Naive B cell (primary cell): Measurements from ENCODE around the gene SEMA3G. TPM values are rescaled to one million over a fixed set of nuclear protein-coding genes. Genes with fewer than 3 reads are reported as not detected.
A peak's percentile ranks its signal among the peaks of the same experiment; 100 is the strongest.

Experiments used
- ATAC-seq, 2 donors: fragments of 150-1000 bp; cut with Tn5 transposase; 2 replicates each; pipeline ENCODE4 v1.10.0; 2021; ENCODE audit warnings: low read depth in 2 of 2, mild to moderate bottlenecking in 2 of 2, moderate library complexity in 2 of 2
- DNase-seq: peaks from one replicate; pipeline ENCODE4 v3.0.0; 2022
- H3K27ac Mint-ChIP-seq, 6 donors: one replicate each; pipeline ENCODE4 v1.8.0; 2020 to 2022; ENCODE audit warnings: mild to moderate bottlenecking in 6 of 6, mixed read lengths in 6 of 6, moderate library complexity in 5 of 6, inconsistent platforms in 2 of 6
- H3K27me3 Mint-ChIP-seq, 3 donors: one replicate each; pipeline ENCODE4 v1.8.0; 2021 to 2022; ENCODE audit warnings: mixed read lengths in 3 of 3, mild to moderate bottlenecking in 1 of 3
- H3K36me3 Mint-ChIP-seq, 2 donors: one replicate each; pipeline ENCODE4 v1.8.0; 2020 to 2022; ENCODE audit warnings: mixed read lengths in 2 of 2, inconsistent platforms in 1 of 2, mild to moderate bottlenecking in 1 of 2
- H3K4me1 Mint-ChIP-seq, 3 donors: one replicate each; pipeline ENCODE4 v1.8.0; 2020 to 2022; ENCODE audit warnings: mixed read lengths in 3 of 3, inconsistent platforms in 1 of 3, mild to moderate bottlenecking in 1 of 3, moderate library complexity in 1 of 3
- H3K4me3 Mint-ChIP-seq, 8 donors: one replicate each; pipeline ENCODE4 v1.8.0; 2020 to 2022; ENCODE audit warnings: mild to moderate bottlenecking in 8 of 8, mixed read lengths in 8 of 8, moderate library complexity in 8 of 8, inconsistent platforms in 2 of 8
- H3K9me3 Mint-ChIP-seq, 7 donors: one replicate each; pipeline ENCODE4 v1.8.0; 2020 to 2022; ENCODE audit warnings: mixed read lengths in 7 of 7, mild to moderate bottlenecking in 5 of 7, inconsistent platforms in 2 of 7, moderate library complexity in 1 of 7
- polyA plus RNA-seq, 6 donors: library from polyadenylated mRNA; unstranded; fragments of 300-500 nt; fragmentation: Illumina TruSeq; gene quantifications; one replicate each; pipeline ENCODE4 v1.2.3, GENCODE V29; 2021; ENCODE audit warnings: low read depth in 6 of 6

The SEMA3G gene
- polyA plus RNA-seq, 6 donors from 2014 or later: not detected

DNA sequence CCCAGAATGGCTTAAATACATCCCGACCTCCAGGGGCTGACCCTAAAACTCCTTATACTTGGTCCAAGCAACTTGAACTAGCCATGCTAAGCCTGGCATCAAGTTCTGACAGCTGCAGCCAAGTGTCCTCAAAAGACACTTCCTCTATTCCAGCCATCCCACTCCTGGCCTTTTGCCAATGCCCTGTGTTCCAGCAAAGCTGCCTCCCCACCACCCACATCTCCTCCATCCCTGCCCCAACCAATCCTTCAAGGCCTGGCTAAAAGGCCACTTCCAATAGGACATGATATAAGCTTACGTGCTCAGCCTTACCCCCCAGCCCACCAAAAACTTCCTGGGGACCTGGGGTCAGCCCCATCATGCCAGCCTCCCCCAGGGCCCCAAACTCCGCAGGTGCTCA lies 40.9 kb downstream of the SEMA3G start:
- DNase-seq: no peak
- H3K27ac Mint-ChIP-seq: peak overlapping the region in 2 of 6 donors; percentile 44 to 63
- no peaks in the 10 kb centered on the region for H3K27me3 Mint-ChIP-seq
- peaks cover 0 to 22% of the 10 kb centered on the region in 2 donors for H3K36me3 Mint-ChIP-seq
- H3K9me3 Mint-ChIP-seq: no peaks in the 10 kb centered on the region
- ATAC-seq: no peak
- no peak overlapping the region for H3K4me3 Mint-ChIP-seq
- peaks cover 9 to 14% (median 14%) of the 10 kb centered on the region in 3 donors for H3K4me1 Mint-ChIP-seq

DNA sequence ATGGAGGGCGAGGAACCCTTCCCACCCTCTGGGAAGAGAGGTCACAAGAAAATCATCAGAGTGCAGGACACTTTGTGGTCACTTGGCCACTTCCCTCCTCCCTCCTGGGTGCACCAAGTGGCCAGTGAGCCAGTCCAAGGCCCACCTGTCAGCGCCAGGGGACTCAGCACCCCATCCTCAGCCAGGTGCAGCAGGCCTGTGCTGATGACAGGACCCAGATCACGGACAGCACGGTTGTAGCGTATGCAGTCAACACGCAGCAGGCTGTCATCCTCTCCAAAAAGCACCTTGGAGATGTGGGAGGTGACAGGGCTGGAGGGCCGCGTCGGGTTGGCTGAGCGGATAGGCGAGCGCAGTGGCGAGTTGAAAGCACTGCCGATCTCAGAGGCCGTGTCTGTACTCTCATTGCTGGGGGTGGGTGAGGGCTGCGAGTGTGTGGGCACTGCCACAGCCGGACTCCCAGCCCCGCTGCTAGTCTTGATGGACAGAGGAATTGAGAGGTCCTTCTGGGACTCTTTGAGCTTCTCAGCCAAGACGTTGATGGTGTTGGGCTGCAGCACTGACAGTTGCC lies 41.5 kb downstream of the SEMA3G start:
- DNase-seq (no peak), ATAC-seq (no peak)
- Mint-ChIP-seq H3K4me3 (no peak overlapping the region), H3K27me3 (no peaks in the 10 kb centered on the region), H3K4me1 (peaks cover 3 to 8% (median 8%) of the 10 kb centered on the region in 3 donors), H3K36me3 (peaks cover 0 to 17% of the 10 kb centered on the region in 2 donors), H3K9me3 (no peaks in the 10 kb centered on the region), H3K27ac (peak overlapping the region in 1 of 6 donors; percentile 72)

DNA sequence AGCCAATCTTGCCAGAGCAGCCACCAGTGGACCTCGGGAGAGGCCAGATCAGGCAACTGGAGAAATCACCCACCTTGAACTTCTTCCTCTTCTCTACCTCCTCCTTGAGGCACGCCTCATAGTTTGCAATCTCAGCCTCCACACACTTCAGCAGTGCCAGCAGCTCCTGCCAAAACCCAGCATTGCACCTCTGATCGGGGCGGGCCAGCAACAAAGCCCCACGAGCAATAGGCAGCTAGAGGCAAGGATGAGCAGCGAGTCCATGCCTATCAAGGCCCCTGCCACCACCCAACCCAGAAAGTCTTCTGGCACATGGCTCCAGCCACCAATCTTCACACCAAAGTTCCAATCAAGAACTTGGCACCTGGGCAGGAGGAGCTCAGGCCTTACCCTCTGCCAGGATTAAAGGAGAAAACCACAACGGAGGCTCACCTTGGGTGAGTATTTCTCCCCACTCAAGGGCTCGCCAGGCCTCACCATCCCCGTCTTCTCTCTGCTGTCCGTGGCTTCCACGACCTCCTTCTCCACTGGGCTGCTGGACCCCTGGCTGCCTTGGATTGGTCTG lies 42.1 kb downstream of the SEMA3G start:
- peaks cover 0 to 2% (median 2%) of the 10 kb centered on the region in 3 donors for H3K4me1 Mint-ChIP-seq
- peak overlapping the region in 2 of 6 donors; percentile 20 to 72 for H3K27ac Mint-ChIP-seq
- peak overlapping the region in 1 of 8 donors; percentile 13 for H3K4me3 Mint-ChIP-seq
- no peaks in the 10 kb centered on the region for H3K9me3 Mint-ChIP-seq
- no peaks in the 10 kb centered on the region for H3K27me3 Mint-ChIP-seq
- ATAC-seq: no peak
- DNase-seq: no peak
- peaks cover 0 to 12% of the 10 kb centered on the region in 2 donors for H3K36me3 Mint-ChIP-seq

DNA sequence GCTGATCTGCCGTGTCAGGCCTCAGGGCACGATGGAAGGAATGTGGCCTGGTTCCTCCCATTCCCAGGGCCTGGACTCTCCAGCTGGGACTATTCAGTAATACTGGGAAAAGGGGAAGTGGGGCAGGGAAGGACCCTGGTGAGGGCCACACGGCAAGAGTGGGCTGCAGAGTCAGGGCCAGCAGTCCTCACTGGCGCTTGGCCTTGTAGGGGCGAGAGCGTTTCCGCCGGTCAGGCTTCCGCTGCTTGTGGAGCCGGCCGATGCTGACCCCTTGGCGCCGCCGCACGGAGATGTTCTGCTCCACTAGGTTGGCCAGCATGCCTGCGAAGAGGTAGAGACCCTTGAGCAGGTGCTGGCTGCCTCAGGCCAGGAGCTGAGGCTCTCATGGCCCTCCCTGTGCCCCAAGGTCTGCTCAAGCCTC lies 42.8 kb downstream of the SEMA3G start:
- Mint-ChIP-seq H3K36me3 (peaks cover 0 to 12% of the 10 kb centered on the region in 2 donors), H3K4me3 (no peak overlapping the region)
- no peak for ATAC-seq

GRCh38 chr3:52401551-52401950 lies 43.4 kb downstream of the SEMA3G start:
- no peak for ATAC-seq
- Mint-ChIP-seq H3K27ac (peak overlapping the region in 1 of 6 donors; percentile 70), H3K27me3 (no peaks in the 10 kb centered on the region), H3K9me3 (no peaks in the 10 kb centered on the region), H3K4me3 (no peak overlapping the region), H3K4me1 (no peaks in the 10 kb centered on the region), H3K36me3 (peaks cover 0 to 12% of the 10 kb centered on the region in 2 donors)
- no peak for DNase-seq

More for the DNA sequence above, 42.8 kb downstream of the SEMA3G start:
- Mint-ChIP-seq H3K9me3 (no peaks in the 10 kb centered on the region), H3K27me3 (no peaks in the 10 kb centered on the region), H3K4me1 (no peaks in the 10 kb centered on the region), H3K27ac (no peak overlapping the region)
- DNase-seq: no peak

GRCh38 chr3:52401021-52401420 lies 43.9 kb downstream of the SEMA3G start:
- peak overlapping the region in 3 of 6 donors; percentile 14 to 92 (median 76) for H3K27ac Mint-ChIP-seq
- H3K9me3 Mint-ChIP-seq: no peaks in the 10 kb centered on the region
- peaks cover 0 to 12% of the 10 kb centered on the region in 2 donors for H3K36me3 Mint-ChIP-seq
- DNase-seq (no peak), ATAC-seq (no peak)
- H3K4me3 Mint-ChIP-seq: no peak overlapping the region
- H3K4me1 Mint-ChIP-seq: no peaks in the 10 kb centered on the region
- H3K27me3 Mint-ChIP-seq: no peaks in the 10 kb centered on the region

DNA sequence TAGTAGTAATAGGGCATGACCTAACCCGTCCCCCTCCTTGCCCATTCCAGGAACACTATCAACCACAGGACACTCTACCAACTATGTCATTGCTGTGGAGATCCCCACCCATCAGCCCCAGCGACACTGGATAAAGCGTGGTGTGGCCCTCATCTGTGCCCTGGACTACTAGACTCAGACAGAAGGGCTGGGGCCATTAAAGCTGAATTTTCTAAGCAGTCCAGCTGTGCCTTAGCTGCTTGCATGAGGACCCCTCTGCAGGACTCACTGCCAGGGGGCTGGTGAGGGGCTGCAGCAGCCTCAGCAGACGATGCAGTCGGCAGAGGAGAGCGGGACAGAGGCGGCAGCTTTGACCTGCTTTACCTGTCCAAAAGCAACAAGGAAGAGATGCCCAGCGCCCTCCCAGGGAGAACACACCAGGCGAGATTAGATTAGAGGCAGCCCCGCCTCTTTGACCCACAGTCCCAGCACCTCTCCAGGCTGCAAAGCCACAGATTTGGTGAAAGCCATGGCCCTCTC lies 44.6 kb downstream of the SEMA3G start:
- Mint-ChIP-seq H3K36me3 (peaks cover 0 to 12% of the 10 kb centered on the region in 2 donors), H3K27ac (peak overlapping the region in 4 of 6 donors; percentile 33 to 76 (median 64)), H3K9me3 (no peaks in the 10 kb centered on the region), H3K4me1 (no peaks in the 10 kb centered on the region), H3K27me3 (no peaks in the 10 kb centered on the region), H3K4me3 (no peak overlapping the region)
- DNase-seq (no peak), ATAC-seq (no peak)

- Mint-ChIP-seq H3K9me3 (no peaks in the 10 kb centered on the region), H3K4me1 (no peaks in the 10 kb centered on the region), H3K27me3 (no peaks in the 10 kb centered on the region), H3K27ac (no peak overlapping the region), H3K36me3 (peaks cover 0 to 12% of the 10 kb centered on the region in 2 donors), H3K4me3 (no peak overlapping the region)
- no peak for DNase-seq
- no peak for ATAC-seq
Measured at GRCh38 chr3:52399593-52399992, 45.3 kb downstream of the SEMA3G start.

DNA sequence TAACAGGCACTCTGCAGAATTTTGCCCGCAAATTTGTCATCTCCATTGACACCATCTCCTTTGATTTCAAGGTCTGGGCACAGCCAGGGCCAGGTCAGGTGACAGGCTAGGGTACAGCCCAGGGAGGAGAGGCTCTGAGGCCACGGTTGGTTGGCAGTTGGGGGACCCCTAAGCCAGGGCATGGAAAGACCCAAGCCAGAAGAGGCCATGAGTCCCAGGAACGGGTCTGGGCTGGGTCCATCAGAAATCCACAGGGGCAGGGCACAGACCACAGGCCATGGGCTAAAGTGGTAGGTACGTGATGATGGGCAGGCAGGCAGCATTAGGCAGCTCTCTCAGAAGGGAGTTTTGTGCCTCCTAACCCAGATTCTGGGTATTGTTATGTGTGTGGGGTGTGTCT lies 45.8 kb downstream of the SEMA3G start:
- Mint-ChIP-seq H3K4me3 (no peak overlapping the region), H3K27ac (no peak overlapping the region), H3K9me3 (no peaks in the 10 kb centered on the region), H3K36me3 (peaks cover 0 to 12% of the 10 kb centered on the region in 2 donors), H3K4me1 (no peaks in the 10 kb centered on the region), H3K27me3 (no peaks in the 10 kb centered on the region)
- no peak for DNase-seq
- ATAC-seq: no peak

DNA sequence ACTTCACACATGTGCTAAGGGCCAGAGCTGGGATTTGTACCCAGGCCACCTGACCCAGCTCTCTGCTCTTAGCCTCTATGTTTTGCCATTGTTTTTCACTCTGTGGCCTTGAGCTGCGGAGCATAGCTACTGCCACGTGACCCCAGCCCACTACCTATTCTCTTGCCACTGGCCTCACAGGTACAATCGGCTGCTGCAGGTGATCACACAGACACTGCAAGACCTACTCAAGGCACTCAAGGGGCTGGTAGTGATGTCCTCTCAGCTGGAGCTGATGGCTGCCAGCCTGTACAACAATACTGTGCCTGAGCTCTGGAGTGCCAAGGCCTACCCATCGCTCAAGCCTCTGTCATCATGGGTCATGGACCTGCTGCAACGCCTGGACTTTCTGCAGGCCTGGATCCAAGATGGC lies 46.2 kb downstream of the SEMA3G start:
- DNase-seq (no peak), ATAC-seq (no peak)
- Mint-ChIP-seq H3K4me1 (no peaks in the 10 kb centered on the region), H3K27ac (peak overlapping the region in 1 of 6 donors; percentile 60), H3K9me3 (no peaks in the 10 kb centered on the region), H3K4me3 (peak overlapping the region in 1 of 8 donors; percentile 25), H3K36me3 (peaks cover 0 to 12% of the 10 kb centered on the region in 2 donors), H3K27me3 (no peaks in the 10 kb centered on the region)

DNA sequence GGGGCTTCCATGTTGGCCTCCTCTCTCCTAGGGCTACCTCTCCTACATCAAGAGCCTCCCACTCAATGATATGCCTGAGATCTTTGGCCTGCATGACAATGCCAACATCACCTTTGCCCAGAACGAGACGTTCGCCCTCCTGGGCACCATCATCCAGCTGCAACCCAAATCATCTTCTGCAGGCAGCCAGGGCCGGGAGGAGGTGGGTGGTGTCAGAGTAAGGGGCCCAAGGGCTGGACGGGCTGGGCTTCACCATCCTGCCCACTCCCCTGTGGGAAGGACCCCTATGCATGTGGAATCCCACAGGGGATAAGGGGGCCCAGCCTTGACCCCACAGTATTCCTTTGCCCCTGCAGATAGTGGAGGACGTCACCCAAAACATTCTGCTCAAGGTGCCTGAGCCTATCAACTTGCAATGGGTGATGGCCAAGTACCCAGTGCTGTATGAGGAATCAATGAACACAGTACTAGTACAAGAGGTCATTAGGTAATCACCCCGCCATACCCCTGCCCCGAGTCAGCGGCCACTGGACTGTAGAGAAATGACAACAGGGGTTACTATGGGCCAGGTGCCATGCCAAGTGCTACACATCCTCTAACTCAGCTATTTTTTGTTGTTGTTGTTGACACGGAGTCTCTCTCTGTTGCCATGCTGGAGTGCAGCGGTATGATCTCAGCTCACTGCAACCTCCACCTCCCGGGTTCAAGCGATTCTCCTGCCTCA lies 47.1 kb downstream of the SEMA3G start:
- H3K4me1 Mint-ChIP-seq: peaks cover 0 to 5% (median 0%) of the 10 kb centered on the region in 3 donors
- peak overlapping the region in 1 of 8 donors; percentile 22 for H3K4me3 Mint-ChIP-seq
- ATAC-seq: no peak
- peaks cover 0 to 13% of the 10 kb centered on the region in 2 donors for H3K36me3 Mint-ChIP-seq
- H3K27ac Mint-ChIP-seq: peak overlapping the region in 2 of 6 donors; percentile 60
- no peak for DNase-seq
- H3K9me3 Mint-ChIP-seq: no peaks in the 10 kb centered on the region
- no peaks in the 10 kb centered on the region for H3K27me3 Mint-ChIP-seq

DNA sequence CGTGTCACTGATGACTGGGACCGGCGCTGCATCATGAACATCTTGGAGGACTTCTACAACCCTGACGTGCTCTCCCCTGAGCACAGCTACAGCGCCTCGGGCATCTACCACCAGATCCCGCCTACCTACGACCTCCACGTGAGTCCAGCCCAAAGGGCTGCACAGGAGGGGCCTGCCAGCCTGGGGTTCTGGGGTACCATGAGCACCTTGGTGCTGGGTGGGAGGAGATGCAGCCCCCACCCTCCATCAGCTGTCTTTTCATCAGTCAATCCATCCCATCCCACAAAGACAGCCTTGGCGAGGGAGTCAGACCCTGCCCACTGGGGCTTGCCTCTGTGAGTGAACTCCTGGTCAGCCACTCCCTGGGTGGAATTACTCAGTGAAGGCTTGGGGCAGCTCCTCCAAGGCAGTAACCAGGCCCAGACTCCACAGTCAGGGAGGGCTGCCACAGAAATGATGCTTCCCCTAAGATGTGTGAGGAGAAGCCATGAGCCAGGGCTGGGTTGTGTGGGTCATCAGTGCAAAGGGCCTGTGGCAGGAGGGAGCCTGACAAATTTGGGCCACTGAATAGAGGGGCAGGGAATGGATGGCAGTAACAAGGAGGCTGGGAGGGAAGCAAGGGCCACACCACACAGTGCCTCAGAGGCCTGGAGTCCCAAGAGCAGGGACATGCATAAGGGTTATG lies 47.9 kb downstream of the SEMA3G start:
- no peaks in the 10 kb centered on the region for H3K9me3 Mint-ChIP-seq
- no peak for DNase-seq
- H3K27me3 Mint-ChIP-seq: no peaks in the 10 kb centered on the region
- peak overlapping the region in 1 of 6 donors; percentile 60 for H3K27ac Mint-ChIP-seq
- no peak for ATAC-seq
- H3K4me1 Mint-ChIP-seq: peaks cover 0 to 6% (median 0%) of the 10 kb centered on the region in 3 donors
- peaks cover 0 to 11% of the 10 kb centered on the region in 2 donors for H3K36me3 Mint-ChIP-seq
- H3K4me3 Mint-ChIP-seq: no peak overlapping the region
